HG02884 (cell line): ENCODE results near the gene MOB3C.

Experiments used
- ATAC-seq: cut with Tn5 transposase; IDR thresholded peaks from one replicate; pipeline ENCODE4 v1.9.1; 2021; ENCODE audit warnings: mild to moderate bottlenecking, moderate library complexity; ENCODE audit not compliant: unreplicated experiment

Gene MOB3C

DNA sequence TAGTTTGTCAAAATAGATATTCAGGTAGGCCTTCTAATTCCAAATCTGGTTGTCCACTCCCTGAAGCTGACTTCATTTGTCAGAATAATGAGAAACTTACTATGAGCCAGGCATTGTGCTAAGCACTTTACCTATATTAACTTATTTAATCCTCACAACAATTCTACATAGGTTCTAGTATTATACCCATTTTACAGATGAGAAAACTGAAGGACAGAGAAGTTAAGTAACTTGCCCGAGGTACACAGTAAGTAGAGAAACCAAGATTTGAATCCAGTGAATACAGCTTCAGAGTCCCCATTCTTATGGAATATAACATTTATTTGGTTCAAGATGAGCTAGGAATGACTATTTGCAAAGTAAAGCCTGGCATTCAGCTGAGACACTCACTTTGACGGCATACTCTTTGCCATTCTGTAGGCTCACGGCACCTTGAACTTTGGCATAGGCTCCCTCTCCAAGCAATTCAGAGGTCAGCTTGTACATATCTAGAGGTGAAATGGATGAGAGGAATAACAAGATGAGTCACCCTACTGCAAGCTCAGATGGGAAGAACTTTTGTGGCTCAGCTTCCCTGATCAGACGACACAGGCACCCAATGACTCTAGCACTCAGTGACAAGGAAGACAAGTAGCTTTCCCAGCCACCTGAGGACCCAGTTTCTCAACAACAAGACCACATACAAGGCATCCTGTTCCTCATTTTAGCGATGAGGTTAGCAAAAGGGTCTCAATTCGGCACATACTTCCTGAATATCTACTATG lies 36.3 kb downstream of the MOB3C start:
- ATAC-seq: no peak

DNA sequence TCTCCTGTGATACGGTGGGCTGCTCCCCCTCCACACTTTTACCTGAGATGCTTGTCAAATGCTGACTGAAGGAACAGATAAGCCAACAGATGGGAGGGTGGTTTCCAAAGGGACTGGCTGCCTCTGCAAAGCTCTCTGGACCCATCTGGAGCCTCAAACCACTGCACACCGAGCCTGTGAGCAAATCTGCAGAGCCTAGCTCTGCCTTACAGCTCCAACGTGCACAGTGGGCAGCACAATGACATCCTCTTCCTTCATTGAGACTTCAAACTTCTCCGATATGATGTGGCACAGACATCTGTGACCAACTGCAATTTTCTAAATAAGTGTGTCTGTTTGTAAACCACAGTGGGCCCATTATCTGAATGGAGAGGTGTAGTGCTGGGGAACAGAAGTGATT lies 38.9 kb downstream of the MOB3C start:
- no peak for ATAC-seq

DNA sequence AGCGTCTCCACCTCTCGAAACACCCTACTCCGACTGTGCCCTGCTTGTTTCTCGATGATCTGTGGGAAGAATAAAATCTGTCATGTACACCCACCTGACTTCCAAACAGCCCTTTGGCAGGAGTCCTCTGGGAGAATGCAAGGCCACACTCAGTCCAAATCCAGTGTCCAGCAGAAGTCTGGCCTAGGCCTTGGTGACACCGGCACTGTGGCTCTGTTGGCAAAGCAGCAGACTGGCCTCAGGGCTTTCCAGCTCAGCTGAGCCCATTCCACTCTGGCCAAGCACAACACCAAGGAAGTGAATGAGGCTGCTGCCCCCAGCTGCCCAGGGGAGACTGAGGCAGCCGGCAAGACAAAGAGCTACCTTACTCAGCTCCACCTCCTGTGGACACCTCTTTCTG lies 40.0 kb downstream of the MOB3C start:
- no peak for ATAC-seq

DNA sequence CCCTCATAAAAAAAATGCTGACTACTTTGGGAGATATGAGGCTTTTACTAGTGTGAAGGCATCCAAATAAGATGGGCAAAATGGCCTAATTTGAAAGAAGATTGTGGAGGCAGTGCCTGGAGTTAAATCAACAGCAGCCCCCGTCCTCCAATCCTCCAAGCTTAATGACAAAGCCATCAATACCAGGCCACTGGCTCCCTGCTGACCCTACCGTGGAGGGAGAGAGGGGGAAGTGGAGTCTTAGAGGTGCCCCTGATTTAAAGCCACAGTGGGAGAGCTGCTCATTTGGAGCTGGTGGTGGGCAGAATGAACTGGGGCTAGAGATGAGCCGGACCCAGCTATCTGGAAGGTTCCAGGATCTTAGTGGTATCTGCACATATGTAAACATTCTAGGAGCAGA lies 40.8 kb downstream of the MOB3C start:
- no peak for ATAC-seq

DNA sequence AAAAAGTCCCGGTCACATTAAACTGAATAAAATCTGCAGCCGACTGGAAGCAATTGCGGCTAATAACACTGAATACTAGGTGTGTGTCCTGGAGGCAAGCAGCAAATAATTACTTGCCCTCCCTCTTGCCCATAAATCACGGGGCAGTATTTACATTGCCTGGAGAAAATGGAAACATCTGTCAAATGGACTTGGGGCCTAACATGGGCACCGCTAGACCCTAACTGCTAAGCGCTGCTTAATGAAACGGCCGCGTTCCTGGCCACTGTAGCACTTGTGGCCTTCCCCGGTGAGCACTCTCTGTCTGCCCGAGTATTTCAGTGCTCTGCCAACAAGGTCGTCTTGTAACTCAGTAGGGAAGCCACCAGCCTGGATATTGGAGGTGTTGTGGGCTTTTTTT lies 41.3 kb downstream of the MOB3C start:
- ATAC-seq: no peak

DNA sequence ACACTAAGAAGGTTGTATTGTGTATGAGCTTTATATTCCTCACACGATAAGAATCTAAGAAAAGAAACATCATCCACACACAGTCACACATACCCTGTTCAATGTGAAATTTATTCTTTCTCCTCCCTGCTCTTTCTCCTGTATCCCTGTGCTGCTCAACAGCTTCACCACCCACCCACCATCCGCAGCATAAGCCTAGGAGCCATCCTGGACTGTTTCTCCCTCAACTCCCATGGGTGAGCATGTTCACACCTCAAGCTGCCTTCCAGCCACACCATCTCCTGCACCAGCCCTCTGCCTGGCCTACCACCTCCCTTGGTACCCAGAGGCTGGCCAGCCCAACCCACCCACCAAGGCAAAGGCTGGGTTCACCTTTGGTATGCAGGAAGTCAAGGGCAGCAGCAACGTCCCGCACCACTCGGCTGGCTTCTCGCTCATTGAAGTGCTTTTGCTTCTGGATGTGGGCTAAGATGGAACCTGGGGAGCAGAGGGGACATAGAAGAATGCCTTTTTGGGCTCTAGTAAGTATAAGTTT lies 44.9 kb downstream of the MOB3C start:
- ATAC-seq: no peak

DNA sequence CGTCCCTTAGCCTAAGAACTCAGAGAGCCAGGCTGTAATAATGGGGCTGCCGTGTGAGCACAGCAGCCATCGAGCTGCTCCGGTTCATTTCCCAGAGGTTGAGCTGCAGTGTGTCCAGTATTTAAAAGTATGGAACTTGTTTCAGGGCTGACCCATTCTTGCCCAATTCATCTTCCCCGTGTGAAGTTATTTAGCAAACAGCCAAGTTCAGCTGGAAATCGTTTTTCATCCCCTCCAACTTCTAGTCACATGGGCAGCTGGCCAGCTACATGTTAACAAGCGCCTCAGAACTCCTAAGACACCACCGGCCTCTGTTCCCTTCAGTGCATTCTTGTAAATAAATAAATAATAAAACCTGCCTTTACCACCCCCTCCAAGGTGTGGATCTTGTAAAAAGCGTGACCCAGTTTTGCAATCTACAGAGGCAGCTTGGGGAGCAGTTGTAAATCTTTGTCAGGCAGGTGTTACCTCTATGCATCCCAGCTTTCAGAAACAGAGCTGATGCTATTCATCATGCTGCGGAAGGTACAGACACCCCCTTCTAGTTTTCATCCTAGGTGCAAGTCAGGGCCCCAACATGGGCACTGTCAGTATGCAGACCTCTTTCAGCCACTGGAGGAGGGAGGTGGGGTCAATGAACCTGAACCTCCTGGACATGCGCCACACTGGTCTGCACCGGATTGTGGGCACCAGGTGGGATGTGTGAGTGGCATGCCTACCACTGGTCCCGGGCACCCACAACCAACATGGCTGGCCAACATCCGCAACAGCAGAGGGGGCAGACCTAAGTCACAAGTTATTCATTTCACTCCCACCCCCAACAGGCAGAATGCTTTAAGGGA lies 46.5 kb downstream of the MOB3C start:
- no peak for ATAC-seq

DNA sequence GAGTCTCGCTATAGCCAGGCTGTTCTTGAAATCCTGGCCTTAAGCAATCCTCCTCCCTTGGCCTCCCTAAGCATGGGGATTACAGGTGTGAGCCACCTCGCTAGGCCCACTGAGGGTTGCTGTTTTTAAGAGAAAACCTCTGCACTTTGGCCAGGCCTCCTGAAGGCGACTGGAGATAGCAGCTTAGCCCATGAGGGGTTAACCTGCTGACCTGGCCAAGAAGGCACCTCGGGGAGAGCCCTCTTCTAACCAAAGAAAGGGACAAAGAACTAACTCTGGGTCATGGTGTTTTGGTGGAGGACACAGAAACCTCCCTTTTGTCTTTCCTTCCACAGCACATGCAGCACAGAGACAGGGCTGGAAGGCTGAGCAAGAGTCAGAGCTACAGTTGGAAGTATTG lies 47.5 kb downstream of the MOB3C start:
- ATAC-seq: no peak

DNA sequence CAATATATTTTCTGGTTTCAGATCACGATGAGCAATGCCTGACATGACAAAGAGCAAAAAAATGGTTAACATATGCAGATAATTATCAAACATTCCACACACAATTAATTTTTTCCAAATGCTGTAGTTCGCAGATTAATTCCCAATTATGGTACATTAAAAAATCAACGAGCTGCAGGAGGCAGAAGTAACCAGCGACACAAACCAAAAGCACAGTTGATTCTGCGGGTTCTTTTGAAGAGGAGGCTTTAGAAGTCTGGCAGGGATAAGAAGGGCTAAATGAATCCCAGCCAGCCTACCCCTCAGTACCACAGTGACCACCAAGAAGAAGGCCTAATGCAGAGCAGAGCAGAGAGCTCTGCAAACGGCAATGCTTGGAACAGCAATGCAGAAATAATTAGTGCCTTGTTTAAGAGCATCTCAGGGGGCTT lies 48.1 kb downstream of the MOB3C start:
- ATAC-seq: no peak

DNA sequence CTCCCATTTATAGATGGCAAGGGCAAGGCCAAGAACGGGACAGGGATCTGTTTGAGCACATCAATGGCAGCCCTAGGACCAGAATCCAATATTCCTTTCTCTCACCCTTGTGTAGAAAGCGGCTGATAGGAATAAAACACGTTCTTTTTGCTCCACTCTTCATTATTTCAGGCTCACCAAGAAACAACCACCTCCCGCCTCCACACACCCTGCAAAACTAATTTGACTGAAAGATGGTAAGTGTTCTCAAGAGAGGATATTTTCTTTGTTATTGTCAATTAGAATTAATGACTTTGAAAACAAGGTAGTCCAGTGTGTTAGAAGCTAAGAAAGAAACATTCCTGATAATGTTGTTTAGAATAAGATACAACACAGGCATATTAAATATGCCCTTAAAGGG lies 53.3 kb downstream of the MOB3C start:
- no peak for ATAC-seq

DNA sequence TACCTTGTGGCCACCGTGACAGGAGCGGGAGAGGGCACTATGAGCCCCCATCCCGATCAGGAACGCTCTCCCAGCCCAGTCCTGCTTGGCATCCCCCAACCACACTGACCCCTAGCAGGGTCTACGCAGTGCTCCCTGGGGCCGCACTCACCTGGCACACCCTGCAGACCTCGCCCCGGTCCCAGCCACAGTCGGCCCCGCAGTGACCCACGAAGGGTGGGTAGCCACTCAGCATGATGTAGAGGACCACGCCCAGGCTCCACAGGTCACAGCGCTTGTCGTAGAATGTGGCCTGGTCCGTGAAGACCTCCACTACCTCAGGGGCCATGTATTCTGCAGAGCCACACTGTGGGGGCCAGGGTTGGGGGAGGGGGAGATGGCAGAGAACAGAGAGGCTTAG lies 54.1 kb downstream of the MOB3C start:
- ATAC-seq: no peak

DNA sequence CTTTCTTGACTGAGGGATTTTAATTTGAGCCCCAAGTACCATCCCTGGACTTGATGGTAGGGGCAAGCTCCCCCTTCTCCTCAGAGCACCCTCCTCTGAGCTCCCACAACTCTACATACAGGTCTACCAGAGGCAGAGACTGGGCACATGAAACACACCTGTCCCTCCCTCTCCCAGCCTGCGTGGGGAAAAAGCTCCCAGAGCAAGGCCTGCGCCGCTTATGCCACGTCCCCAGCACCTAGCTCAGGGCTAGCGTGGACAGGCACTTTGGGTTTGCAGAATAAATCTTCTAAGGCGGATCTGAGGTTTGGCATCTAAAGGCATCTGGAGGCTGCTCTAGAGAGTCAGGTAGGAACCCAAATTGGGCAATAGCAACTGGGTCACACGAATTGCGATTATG lies 57.6 kb downstream of the MOB3C start:
- no peak for ATAC-seq

DNA sequence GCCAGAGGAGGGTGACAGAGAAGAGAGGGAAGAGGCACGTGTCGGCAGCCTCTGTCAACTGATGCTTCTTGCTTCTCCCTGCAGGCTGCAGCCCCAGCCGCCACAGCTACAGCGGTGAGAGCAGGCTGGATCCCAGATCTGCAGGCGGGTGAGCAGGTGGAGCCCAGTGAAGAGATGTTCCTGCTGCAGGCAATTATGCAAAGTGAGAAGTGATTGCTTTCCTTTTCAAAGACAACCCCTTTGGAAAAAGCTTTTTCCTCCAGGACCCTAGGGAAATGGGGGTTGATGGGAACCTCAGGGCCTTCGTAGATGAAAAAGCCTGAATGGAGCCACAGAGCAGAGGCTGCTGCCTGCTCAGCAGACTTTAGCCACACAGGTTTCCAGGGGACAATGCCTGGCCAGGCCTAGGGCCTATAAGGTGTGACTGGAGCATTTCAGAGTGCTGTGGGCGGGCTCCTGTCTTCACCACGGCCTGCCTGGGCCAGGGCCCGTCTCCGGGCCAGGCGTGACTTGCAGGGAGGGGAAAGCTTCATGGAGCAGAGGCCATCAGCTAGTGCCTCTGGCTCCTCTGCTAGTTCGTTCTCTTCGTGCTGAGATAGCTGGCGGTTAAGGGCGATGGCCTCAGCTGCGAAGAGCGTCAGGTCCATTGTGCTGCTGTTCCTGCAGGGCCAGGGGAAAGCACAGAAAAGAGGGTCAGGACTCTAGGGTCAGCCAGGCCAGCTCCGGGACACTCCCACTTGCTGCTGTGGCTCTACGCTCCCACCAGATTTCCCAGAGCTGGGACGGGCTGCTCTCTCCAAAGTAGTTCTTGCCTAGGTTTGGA lies 58.3 kb downstream of the MOB3C start:
- ATAC-seq: no peak
